ENCODE results near the gene ASB16.

Gene ASB16

DNA sequence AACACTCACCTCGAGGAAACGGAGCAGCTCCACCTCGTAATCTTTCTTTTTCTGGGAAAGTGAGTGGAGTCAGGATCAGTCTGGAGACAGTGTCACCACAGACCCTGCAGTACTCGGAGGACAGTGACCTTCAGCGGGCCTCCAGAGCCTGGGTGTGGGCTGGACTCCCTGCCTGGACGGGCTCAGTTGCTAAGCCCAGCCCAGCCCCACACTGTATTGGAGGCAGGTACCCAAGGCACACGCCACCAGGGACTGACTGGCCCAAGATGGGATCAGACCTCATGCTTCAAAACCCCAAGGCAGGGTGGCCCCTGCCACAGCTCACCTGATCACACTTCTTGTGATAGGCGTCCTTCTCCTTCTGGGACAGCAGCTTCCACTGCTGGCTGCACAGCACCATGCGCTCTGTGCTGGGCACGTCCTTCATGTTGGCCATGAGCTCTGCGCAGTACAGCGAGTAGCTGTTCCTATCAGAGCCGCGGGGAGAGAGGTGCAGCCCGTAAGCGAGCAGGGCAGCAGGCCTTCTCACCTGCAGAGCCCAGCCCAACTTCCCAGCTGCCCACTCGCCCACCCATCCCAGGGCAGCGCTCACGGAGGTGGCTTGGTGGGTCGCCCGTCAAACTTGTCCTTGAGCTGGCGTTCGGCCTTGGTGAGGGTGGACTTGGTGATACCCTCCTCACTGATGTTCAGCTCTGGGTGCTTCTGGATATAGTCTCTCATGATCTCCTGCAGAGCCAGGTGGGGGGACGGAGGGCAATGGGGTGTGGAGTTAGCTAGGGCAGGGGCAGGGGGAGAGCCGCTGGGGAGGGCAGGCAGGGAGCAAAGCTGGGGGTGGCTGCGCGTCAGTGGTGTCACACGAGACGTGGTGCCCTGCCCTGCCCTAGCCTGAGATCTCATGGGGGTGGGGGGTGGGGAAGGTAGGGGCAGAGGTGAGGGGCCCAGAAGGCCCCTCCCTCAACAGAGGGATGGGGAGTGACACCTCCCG, 41.1 kb downstream of the ASB16 start:
- H3K4me3 ChIP-seq (ENCODE audit: low read length in 2 of 2): no peak overlapping the region
- H3K36me3 ChIP-seq (ENCODE audit: control insufficient read depth in 2 of 2, insufficient read depth in 2 of 2, low read length in 2 of 2): peaks cover 63 to 64% of the 10 kb centered on the region in 2 donors
- H3K27ac ChIP-seq (ENCODE audit: low read length): peak overlapping the region; percentile 24
- no peaks in the 10 kb centered on the region for H3K27me3 ChIP-seq (ENCODE audit: control insufficient read depth in 1 of 2, insufficient read depth in 2 of 2, low read length in 2 of 2)
- H3K9ac ChIP-seq (ENCODE audit: low read length in 2 of 2): no peak overlapping the region
- H3K4me1 ChIP-seq (ENCODE audit: control insufficient read depth, insufficient read depth, low read length): peaks cover 22% of the 10 kb centered on the region
- no peaks in the 10 kb centered on the region for H3K9me3 ChIP-seq (ENCODE audit: control insufficient read depth in 2 of 2, low read length in 2 of 2)

GRCh38 chr17:44212507-44213402, 42.3 kb downstream of the ASB16 start:
- H3K9me3 ChIP-seq (ENCODE audit: control insufficient read depth in 2 of 2, low read length in 2 of 2): no peaks in the 10 kb centered on the region
- H3K9ac ChIP-seq (ENCODE audit: low read length in 2 of 2): no peak overlapping the region
- peaks cover 58 to 62% of the 10 kb centered on the region in 2 donors for H3K36me3 ChIP-seq (ENCODE audit: control insufficient read depth in 2 of 2, insufficient read depth in 2 of 2, low read length in 2 of 2)
- no peak overlapping the region for H3K4me3 ChIP-seq (ENCODE audit: low read length in 2 of 2)
- H3K27me3 ChIP-seq (ENCODE audit: control insufficient read depth in 1 of 2, insufficient read depth in 2 of 2, low read length in 2 of 2): no peaks in the 10 kb centered on the region
- H3K27ac ChIP-seq (ENCODE audit: low read length): no peak overlapping the region
- peaks cover 34% of the 10 kb centered on the region for H3K4me1 ChIP-seq (ENCODE audit: control insufficient read depth, insufficient read depth, low read length)

- no peaks in the 10 kb centered on the region for H3K27me3 ChIP-seq (ENCODE audit: control insufficient read depth in 1 of 2, insufficient read depth in 2 of 2, low read length in 2 of 2)
- H3K9me3 ChIP-seq (ENCODE audit: control insufficient read depth in 2 of 2, low read length in 2 of 2): no peaks in the 10 kb centered on the region
- peak overlapping the region in 1 of 2 donors; percentile 36 for H3K9ac ChIP-seq (ENCODE audit: low read length in 2 of 2)
- H3K36me3 ChIP-seq (ENCODE audit: control insufficient read depth in 2 of 2, insufficient read depth in 2 of 2, low read length in 2 of 2): peaks cover 52 to 56% of the 10 kb centered on the region in 2 donors
- H3K27ac ChIP-seq (ENCODE audit: low read length): no peak overlapping the region
- no peak overlapping the region for H3K4me3 ChIP-seq (ENCODE audit: low read length in 2 of 2)
- peaks cover 39% of the 10 kb centered on the region for H3K4me1 ChIP-seq (ENCODE audit: control insufficient read depth, insufficient read depth, low read length)
Observed at GRCh38 chr17:44213403-44214229, 43.1 kb downstream of the ASB16 start.

GRCh38 chr17:44214230-44214494, 43.7 kb downstream of the ASB16 start:
- H3K36me3 ChIP-seq (ENCODE audit: control insufficient read depth in 2 of 2, insufficient read depth in 2 of 2, low read length in 2 of 2): peaks cover 48 to 51% of the 10 kb centered on the region in 2 donors
- peaks cover 39% of the 10 kb centered on the region for H3K4me1 ChIP-seq (ENCODE audit: control insufficient read depth, insufficient read depth, low read length)
- no peak overlapping the region for H3K9ac ChIP-seq (ENCODE audit: low read length in 2 of 2)
- H3K27me3 ChIP-seq (ENCODE audit: control insufficient read depth in 1 of 2, insufficient read depth in 2 of 2, low read length in 2 of 2): no peaks in the 10 kb centered on the region
- no peak overlapping the region for H3K27ac ChIP-seq (ENCODE audit: low read length)
- H3K9me3 ChIP-seq (ENCODE audit: control insufficient read depth in 2 of 2, low read length in 2 of 2): no peaks in the 10 kb centered on the region
- no peak overlapping the region for H3K4me3 ChIP-seq (ENCODE audit: low read length in 2 of 2)

DNA sequence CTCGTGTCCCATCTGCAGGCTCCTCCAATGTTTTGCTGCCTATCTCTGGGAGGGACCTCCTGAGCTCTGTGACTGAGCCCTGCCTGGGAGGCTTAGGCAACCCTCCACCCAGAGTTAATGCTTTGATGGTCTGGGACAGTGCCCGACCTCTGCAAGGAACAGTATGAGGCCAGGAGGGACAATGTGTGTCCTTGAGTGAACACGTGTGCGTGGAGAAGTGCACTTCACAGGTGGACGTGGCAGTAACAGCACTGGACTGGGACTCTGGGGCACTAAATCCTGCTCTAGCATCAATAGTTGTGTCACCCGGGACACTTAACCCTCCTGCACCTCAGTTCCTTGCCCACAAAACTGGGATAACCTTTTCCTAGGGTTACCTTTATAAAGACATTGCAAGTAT, 44.4 kb downstream of the ASB16 start:
- H3K4me3 ChIP-seq (ENCODE audit: low read length in 2 of 2): no peak overlapping the region
- no peaks in the 10 kb centered on the region for H3K9me3 ChIP-seq (ENCODE audit: control insufficient read depth in 2 of 2, low read length in 2 of 2)
- H3K27ac ChIP-seq (ENCODE audit: low read length): no peak overlapping the region
- H3K36me3 ChIP-seq (ENCODE audit: control insufficient read depth in 2 of 2, insufficient read depth in 2 of 2, low read length in 2 of 2): peaks cover 40 to 45% of the 10 kb centered on the region in 2 donors
- H3K27me3 ChIP-seq (ENCODE audit: control insufficient read depth in 1 of 2, insufficient read depth in 2 of 2, low read length in 2 of 2): no peaks in the 10 kb centered on the region
- peaks cover 36% of the 10 kb centered on the region for H3K4me1 ChIP-seq (ENCODE audit: control insufficient read depth, insufficient read depth, low read length)
- no peak overlapping the region for H3K9ac ChIP-seq (ENCODE audit: low read length in 2 of 2)

DNA sequence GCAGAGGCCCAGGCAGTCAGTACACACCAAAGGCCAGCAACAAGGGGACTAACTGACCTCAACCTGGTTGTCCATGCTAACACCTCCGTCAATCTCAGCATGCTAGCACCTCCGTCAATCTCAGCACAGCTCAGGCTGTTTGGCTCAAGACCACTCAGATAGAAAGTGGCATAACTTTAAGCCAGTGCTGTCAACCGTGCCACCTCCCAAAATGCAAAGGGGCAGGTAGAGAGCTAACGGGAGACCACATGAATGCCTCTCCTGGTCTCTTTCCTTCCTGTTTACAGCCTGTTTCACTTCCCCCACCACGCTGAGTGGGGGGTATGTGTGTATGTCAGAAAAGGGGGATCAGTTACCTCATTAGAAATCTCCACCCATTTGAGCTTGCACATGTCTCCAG, 45.7 kb downstream of the ASB16 start:
- H3K4me1 ChIP-seq (ENCODE audit: control insufficient read depth, insufficient read depth, low read length): peaks cover 24% of the 10 kb centered on the region
- no peak overlapping the region for H3K4me3 ChIP-seq (ENCODE audit: low read length in 2 of 2)
- peaks cover 39 to 45% of the 10 kb centered on the region in 2 donors for H3K36me3 ChIP-seq (ENCODE audit: control insufficient read depth in 2 of 2, insufficient read depth in 2 of 2, low read length in 2 of 2)
- H3K27ac ChIP-seq (ENCODE audit: low read length): peak overlapping the region; percentile 24
- no peaks in the 10 kb centered on the region for H3K9me3 ChIP-seq (ENCODE audit: control insufficient read depth in 2 of 2, low read length in 2 of 2)
- H3K9ac ChIP-seq (ENCODE audit: low read length in 2 of 2): no peak overlapping the region
- H3K27me3 ChIP-seq (ENCODE audit: control insufficient read depth in 1 of 2, insufficient read depth in 2 of 2, low read length in 2 of 2): no peaks in the 10 kb centered on the region

- Histone ChIP-seq H3K36me3 (ENCODE audit: control insufficient read depth in 2 of 2, insufficient read depth in 2 of 2, low read length in 2 of 2) (peaks cover 34 to 40% of the 10 kb centered on the region in 2 donors), H3K4me1 (ENCODE audit: control insufficient read depth, insufficient read depth, low read length) (peaks cover 26% of the 10 kb centered on the region), H3K4me3 (ENCODE audit: low read length in 2 of 2) (peak overlapping the region in 1 of 2 donors; percentile 22), H3K9me3 (ENCODE audit: control insufficient read depth in 2 of 2, low read length in 2 of 2) (no peaks in the 10 kb centered on the region), H3K27ac (ENCODE audit: low read length) (no peak overlapping the region), H3K9ac (ENCODE audit: low read length in 2 of 2) (peak overlapping the region in 1 of 2 donors; percentile 36), H3K27me3 (ENCODE audit: control insufficient read depth in 1 of 2, insufficient read depth in 2 of 2, low read length in 2 of 2) (no peaks in the 10 kb centered on the region)
Observed at GRCh38 chr17:44216694-44217093, 46.2 kb downstream of the ASB16 start.

DNA sequence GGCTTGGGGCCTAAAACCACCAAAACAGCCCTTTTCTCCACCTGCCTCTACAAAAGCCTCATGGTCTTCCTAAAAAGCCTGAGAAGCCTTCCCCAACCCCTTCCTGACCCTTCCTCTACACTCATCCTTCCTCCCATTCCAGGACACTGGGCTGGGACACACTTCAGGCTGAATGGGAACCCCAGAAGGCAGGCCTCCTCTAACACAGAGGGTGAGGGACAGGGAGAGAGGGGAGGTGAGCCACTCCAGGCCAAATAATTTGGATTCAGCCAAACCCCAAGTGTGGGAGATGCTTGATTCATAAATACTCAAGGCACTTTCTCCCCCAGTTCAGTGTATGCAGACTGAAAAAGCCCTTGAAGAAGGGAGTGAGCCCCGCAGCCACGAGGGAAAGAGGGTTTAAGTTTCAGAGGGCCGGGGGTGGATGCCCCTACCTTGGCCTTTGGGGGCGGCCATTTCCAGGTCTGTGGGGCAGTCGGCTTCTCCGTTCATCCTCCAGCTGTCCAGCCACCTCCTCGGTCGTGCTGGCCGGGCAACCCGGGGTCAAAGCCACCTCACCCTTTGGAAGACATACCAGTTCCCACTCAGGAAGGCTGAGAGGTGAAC, 47.3 kb downstream of the ASB16 start:
- H3K27me3 ChIP-seq (ENCODE audit: control insufficient read depth in 1 of 2, insufficient read depth in 2 of 2, low read length in 2 of 2): no peaks in the 10 kb centered on the region
- H3K9me3 ChIP-seq (ENCODE audit: control insufficient read depth in 2 of 2, low read length in 2 of 2): no peaks in the 10 kb centered on the region
- H3K9ac ChIP-seq (ENCODE audit: low read length in 2 of 2): peak overlapping the region; percentile 60 to 69
- peaks cover 33 to 40% of the 10 kb centered on the region in 2 donors for H3K36me3 ChIP-seq (ENCODE audit: control insufficient read depth in 2 of 2, insufficient read depth in 2 of 2, low read length in 2 of 2)
- peak overlapping the region; percentile 78 for H3K4me3 ChIP-seq (ENCODE audit: low read length in 2 of 2)
- H3K4me1 ChIP-seq (ENCODE audit: control insufficient read depth, insufficient read depth, low read length): peaks cover 37% of the 10 kb centered on the region
- H3K27ac ChIP-seq (ENCODE audit: low read length): peak overlapping the region; percentile 69

- H3K9me3 ChIP-seq (ENCODE audit: control insufficient read depth in 2 of 2, low read length in 2 of 2): no peaks in the 10 kb centered on the region
- H3K36me3 ChIP-seq (ENCODE audit: control insufficient read depth in 2 of 2, insufficient read depth in 2 of 2, low read length in 2 of 2): peaks cover 30 to 36% of the 10 kb centered on the region in 2 donors
- peak overlapping the region; percentile 78 for H3K4me3 ChIP-seq (ENCODE audit: low read length in 2 of 2)
- no peaks in the 10 kb centered on the region for H3K27me3 ChIP-seq (ENCODE audit: control insufficient read depth in 1 of 2, insufficient read depth in 2 of 2, low read length in 2 of 2)
- H3K27ac ChIP-seq (ENCODE audit: low read length): peak overlapping the region; percentile 69
- peak overlapping the region; percentile 60 to 69 for H3K9ac ChIP-seq (ENCODE audit: low read length in 2 of 2)
- peaks cover 44% of the 10 kb centered on the region for H3K4me1 ChIP-seq (ENCODE audit: control insufficient read depth, insufficient read depth, low read length)
Observed at GRCh38 chr17:44218344-44219107, 48.0 kb downstream of the ASB16 start.

All from stomach smooth muscle (tissue), 2 donors.